ENCODE measurements around the gene EIF3CL.
"Not testable (repeated sequence)": the region's sequence is repeated elsewhere in the genome, so short reads cannot be mapped to it uniquely, and the experiment has no call there.

The EIF3CL gene

GRCh38 chr16:28363408-28363807 is 40.2 kb downstream of the EIF3CL start, which contains the start of gene NPIPB6:
Gene NPIPB6, minus strand, starts transcription at chr16:28363508. Its CDS starts 686 bp downstream, at chr16:28362822.
- DNase-seq; intact Hi-C loops (cut with DNase I): not testable (repeated sequence)

- DNase-seq, result peak in 2 of 10 donors; percentile 22 to 39
- intact Hi-C loops (cut with DNase I), result not testable (repeated sequence)
Measured at GRCh38 chr16:28362600-28362999, 41.0 kb downstream of the EIF3CL start.

DNA sequence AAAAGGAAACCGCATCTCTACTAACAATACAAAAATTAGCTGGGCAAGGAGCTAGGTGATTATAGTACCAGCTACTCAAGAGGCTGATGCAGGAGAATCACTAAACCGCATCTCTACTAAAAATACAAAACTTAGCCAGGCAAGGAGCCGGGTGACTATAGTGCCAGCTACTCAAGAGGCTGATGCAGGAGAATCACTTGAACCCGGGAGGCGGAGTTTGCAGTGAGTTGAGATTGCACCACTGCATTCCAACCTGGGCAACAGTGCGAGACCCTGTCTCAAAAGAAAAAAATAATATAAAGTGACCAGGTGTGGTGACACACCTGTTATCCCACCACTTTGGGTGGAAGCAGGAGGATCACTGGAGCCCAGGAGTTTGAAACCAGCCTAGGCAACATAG is 65.4 kb downstream of the EIF3CL start:
- intact Hi-C loops (cut with DNase I), result not testable (repeated sequence)

GRCh38 chr16:28336940-28337710 is 66.5 kb downstream of the EIF3CL start:
- DNase-seq; intact Hi-C loops (cut with DNase I): not testable (repeated sequence)

More for the DNA sequence above, 65.4 kb downstream of the EIF3CL start:
- not testable (repeated sequence) for DNase-seq

DNA sequence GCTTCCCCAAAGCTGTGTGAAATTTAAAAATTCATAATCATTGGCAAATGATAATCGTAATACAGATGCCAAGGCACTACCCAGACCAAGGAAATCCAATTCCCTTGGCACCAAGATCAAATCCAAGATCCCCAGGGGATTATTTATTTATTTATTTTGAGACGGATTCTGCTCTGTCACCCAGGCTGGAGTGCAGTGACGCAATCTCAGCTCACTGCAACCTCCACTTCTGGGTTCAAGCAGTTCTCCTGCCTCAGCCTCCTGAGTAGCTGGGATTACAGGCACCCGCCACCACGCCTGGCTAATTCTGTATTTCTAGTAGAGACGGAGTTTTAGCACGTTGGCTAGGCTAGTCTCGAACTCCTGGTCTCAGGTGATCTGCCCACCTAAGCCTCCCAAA is 68.0 kb downstream of the EIF3CL start:
- intact Hi-C loops (cut with DNase I); DNase-seq: not testable (repeated sequence)

DNA sequence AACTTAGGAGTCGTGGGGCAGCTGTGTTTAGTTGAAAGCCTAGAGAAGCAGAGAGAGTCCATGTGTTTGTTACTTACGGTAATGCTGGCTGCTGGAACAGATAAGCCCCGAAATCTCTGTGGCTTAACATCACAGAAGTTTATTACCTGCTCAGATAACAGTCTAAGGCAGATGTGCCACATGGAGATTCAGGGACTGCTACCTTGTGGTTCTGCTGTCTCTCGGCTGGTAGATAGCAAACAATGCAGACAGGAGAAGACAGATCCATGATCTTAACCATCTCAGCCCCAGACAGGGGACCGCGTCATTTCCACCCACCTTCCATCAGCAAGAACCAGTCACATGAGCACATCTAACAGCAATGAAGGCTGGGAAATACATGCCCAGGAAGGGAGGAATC is 71.0 kb downstream of the EIF3CL start:
- DNase-seq; intact Hi-C loops (cut with DNase I): not testable (repeated sequence)

DNA sequence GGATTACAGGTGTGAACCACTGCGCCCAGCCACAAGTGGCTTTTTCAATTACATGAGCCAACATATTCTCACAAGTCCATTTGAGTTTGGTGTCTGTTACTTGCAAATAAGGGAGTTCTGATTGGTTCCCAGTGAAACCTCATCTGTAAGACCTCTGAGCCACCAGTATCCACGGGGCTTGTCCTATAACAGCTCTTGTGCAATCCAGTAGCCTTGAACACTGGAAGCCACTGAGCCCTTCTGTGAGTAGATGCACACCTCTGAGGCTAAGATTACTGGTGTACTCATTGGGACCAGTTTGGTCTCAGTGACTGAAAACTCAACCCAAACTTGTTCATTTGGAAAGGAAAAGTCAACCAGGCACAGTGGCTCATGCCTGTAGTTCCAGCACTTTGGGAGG is 72.7 kb downstream of the EIF3CL start:
- DNase-seq, result peak in 2 of 10 donors; percentile 3 to 7
- intact Hi-C loops (cut with DNase I), result not testable (repeated sequence)

- intact Hi-C loops (cut with DNase I), result not testable (repeated sequence)
- peak in 6 of 10 donors; percentile 28 to 91 (median 62) for DNase-seq
Measured at GRCh38 chr16:28330232-28330631, 73.4 kb downstream of the EIF3CL start.

All from posterior cingulate gyrus (tissue), 11 donors.